DOHH2 (cell line): ENCODE measurements around the gene FOXK1.

ENCODE experiments used
- H3F3A ChIP-seq: fragments of 200-600 bp; sonication (generic), shearing (Covaris generic); 2 replicates; pipeline ENCODE4 v1.6.0; 2016; ENCODE audit warnings: antibody characterized with exemption, mild to moderate bottlenecking; ENCODE audit not compliant: control insufficient read depth, insufficient read depth
- H3K27ac ChIP-seq: fragments of 200-600 bp; sonication (generic); 2 replicates; pipeline ENCODE4 v1.5.1; 2014; ENCODE audit warnings: low read depth, mild to moderate bottlenecking, low read length, moderate library complexity
- H3K27me3 ChIP-seq: fragments of 200-600 bp; sonication (generic); 2 replicates; pipeline ENCODE4 v1.6.1; 2014; ENCODE audit warnings: mild to moderate bottlenecking, low read length, mixed read lengths; ENCODE audit not compliant: control insufficient read depth
- H3K36me3 ChIP-seq: fragments of 200-600 bp; sonication (generic); 2 replicates; pipeline ENCODE4 v1.6.1; 2014; ENCODE audit warnings: mild to moderate bottlenecking, low read length, moderate library complexity, mixed read lengths; ENCODE audit not compliant: control insufficient read depth
- H3K4me1 ChIP-seq: fragments of 200-600 bp; sonication (generic); 2 replicates; pipeline ENCODE4 v1.6.1; 2014; ENCODE audit warnings: mild to moderate bottlenecking, low read length, mixed read lengths; ENCODE audit not compliant: control insufficient read depth
- H3K4me2 ChIP-seq: fragments of 200-600 bp; sonication (generic); 2 replicates; pipeline ENCODE4 v1.6.0; 2014; ENCODE audit warnings: mild to moderate bottlenecking, low read length, moderate library complexity
- H3K4me3 ChIP-seq: fragments of 200-600 bp; sonication (generic); 2 replicates; pipeline ENCODE4 v1.5.1; 2014; ENCODE audit warnings: mild to moderate bottlenecking, low read length, mixed read lengths
- H3K79me2 ChIP-seq: fragments of 200-600 bp; sonication (generic); 2 replicates; pipeline ENCODE4 v1.6.1; 2014; ENCODE audit warnings: mild to moderate bottlenecking, low read length, mixed read lengths; ENCODE audit not compliant: control insufficient read depth
- H3K9me2 ChIP-seq: fragments of 200-600 bp; sonication (generic); replicated peaks from 2 replicates; pipeline ENCODE4 v1.6.1; 2014; ENCODE audit warnings: mild to moderate bottlenecking, low read length, mixed read lengths; ENCODE audit not compliant: control insufficient read depth
- H3K9me3 ChIP-seq: fragments of 200-600 bp; sonication (generic); 2 replicates; pipeline ENCODE4 v1.6.1; 2014; ENCODE audit warnings: antibody characterized with exemption, low read length, mixed read lengths; ENCODE audit not compliant: control insufficient read depth, insufficient read depth
- H4K20me1 ChIP-seq: fragments of 200-600 bp; sonication (generic); 2 replicates; pipeline ENCODE4 v1.6.0; 2014; ENCODE audit warnings: low read depth, mild to moderate bottlenecking, antibody characterized with exemption, low read length, moderate library complexity; ENCODE audit not compliant: control insufficient read depth, insufficient read depth
- EZH2phosphoT487 ChIP-seq: fragments of 200-600 bp; sonication (generic); IDR thresholded peaks from 2 replicates; pipeline ENCODE4 v1.6.1; 2017; ENCODE audit warnings: borderline replicate concordance, mild to moderate bottlenecking, antibody characterized with exemption, low read length, moderate library complexity, mixed read lengths
- TF ChIP-seq, protein P1 (sequence below): fragments of 200-600 bp; sonication (generic); IDR thresholded peaks from one replicate; pipeline ENCODE4 v1.5.1; 2014; ENCODE audit warnings: antibody characterized with exemption, mild to moderate bottlenecking, low read depth, low read length; ENCODE audit not compliant: poor library complexity, severe bottlenecking

The FOXK1 gene

DNA sequence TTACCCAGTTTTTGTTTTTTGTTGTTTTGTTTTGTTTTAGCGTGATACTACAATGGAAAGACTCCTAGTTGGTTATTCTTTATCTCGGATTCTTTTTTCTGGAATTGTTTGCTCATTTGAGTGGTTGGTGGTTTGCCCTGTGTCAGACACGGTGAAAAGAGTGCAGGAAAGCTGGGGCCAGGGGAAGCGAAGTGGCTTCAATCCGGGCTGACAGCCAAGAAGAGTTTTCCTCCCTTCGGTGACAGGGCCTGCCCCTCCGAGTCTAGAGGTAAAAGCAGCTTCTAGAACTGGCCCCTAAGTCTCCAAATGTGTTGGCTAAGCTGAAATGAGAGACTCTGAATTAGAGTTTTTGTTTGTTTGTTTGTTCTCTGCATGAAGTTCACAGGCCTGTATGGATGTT lies 87.7 kb downstream of the FOXK1 start:
- Histone ChIP-seq H3F3A (peaks cover 8% of the 10 kb centered on the region), H3K4me2 (no peak overlapping the region), H3K27me3 (no peaks in the 10 kb centered on the region), H3K9me2 (no peaks in the 10 kb centered on the region), H3K27ac (no peak overlapping the region), H3K36me3 (peaks cover 9% of the 10 kb centered on the region), H3K79me2 (peaks cover 3% of the 10 kb centered on the region; the same call in 1 of the 2 replicates), H3K4me1 (peaks cover 7% of the 10 kb centered on the region), H3K4me3 (no peak overlapping the region), H3K9me3 (no peaks in the 10 kb centered on the region), H4K20me1 (peaks cover 4% of the 10 kb centered on the region; the same call in 1 of the 2 replicates)
- TF ChIP-seq, protein P1, sequence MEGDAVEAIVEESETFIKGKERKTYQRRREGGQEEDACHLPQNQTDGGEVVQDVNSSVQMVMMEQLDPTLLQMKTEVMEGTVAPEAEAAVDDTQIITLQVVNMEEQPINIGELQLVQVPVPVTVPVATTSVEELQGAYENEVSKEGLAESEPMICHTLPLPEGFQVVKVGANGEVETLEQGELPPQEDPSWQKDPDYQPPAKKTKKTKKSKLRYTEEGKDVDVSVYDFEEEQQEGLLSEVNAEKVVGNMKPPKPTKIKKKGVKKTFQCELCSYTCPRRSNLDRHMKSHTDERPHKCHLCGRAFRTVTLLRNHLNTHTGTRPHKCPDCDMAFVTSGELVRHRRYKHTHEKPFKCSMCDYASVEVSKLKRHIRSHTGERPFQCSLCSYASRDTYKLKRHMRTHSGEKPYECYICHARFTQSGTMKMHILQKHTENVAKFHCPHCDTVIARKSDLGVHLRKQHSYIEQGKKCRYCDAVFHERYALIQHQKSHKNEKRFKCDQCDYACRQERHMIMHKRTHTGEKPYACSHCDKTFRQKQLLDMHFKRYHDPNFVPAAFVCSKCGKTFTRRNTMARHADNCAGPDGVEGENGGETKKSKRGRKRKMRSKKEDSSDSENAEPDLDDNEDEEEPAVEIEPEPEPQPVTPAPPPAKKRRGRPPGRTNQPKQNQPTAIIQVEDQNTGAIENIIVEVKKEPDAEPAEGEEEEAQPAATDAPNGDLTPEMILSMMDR = no peak
- TF ChIP-seq EZH2phosphoT487 = no peak

DNA sequence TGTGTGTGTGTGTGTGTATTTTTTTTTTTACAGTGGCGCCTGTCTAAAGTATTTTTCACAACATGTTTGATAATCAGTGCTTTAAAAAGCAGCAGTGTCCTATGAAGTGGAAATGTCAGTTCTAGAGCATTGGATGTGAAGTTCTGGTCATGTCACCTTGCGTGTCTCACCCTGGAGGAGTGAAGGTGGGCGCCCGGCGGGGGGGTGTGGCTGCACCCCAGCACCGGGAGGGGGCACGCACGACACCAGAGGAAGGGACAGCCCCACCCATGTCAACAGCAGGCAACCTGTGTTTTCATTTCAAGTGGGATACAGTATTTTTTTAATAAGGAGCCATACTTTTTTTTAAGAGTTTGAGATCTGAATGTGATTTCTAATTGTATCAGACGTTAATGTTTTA lies 88.8 kb downstream of the FOXK1 start:
- Histone ChIP-seq H4K20me1 (peaks cover 4% of the 10 kb centered on the region; the same call in 1 of the 2 replicates), H3K36me3 (peaks cover 9% of the 10 kb centered on the region), H3K9me3 (no peaks in the 10 kb centered on the region), H3K4me1 (peaks cover 8% of the 10 kb centered on the region), H3K79me2 (peaks cover 12% of the 10 kb centered on the region), H3F3A (peaks cover 8% of the 10 kb centered on the region), H3K9me2 (no peaks in the 10 kb centered on the region), H3K27ac (no peak overlapping the region), H3K4me2 (no peak overlapping the region), H3K27me3 (no peaks in the 10 kb centered on the region), H3K4me3 (no peak overlapping the region)
- TF ChIP-seq EZH2phosphoT487 = no peak
- TF ChIP-seq, protein P1 = no peak

DNA sequence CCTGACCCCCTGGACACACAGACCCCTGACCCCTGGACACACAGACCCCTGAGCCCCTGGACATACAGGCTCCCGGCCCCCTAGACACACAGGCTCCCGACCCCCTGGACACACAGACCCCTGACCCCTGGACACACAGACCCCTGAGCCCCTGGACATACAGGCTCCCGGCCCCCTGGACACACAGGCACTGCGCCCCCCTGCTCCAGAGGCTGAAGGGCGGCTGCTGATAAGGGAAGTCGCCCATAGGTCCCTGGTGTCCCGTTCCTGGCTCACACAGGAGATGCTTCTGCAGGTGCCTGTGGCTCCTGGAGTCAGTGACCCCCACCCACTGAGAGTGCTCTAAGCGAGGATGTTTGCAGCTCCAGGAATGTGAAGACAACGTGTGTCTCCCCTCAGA lies 89.6 kb downstream of the FOXK1 start:
- no peak for TF ChIP-seq EZH2phosphoT487
- TF ChIP-seq, protein P1 = no peak
- Histone ChIP-seq H3K9me3 (no peaks in the 10 kb centered on the region), H3K4me2 (no peak overlapping the region), H3K4me1 (peaks cover 16% of the 10 kb centered on the region), H4K20me1 (peaks cover 6% of the 10 kb centered on the region; the same call in 1 of the 2 replicates), H3K27ac (no peak overlapping the region), H3K4me3 (no peak overlapping the region), H3K27me3 (no peaks in the 10 kb centered on the region), H3K36me3 (peaks cover 11% of the 10 kb centered on the region), H3F3A (peaks cover 8% of the 10 kb centered on the region), H3K9me2 (no peaks in the 10 kb centered on the region), H3K79me2 (peaks cover 21% of the 10 kb centered on the region)

DNA sequence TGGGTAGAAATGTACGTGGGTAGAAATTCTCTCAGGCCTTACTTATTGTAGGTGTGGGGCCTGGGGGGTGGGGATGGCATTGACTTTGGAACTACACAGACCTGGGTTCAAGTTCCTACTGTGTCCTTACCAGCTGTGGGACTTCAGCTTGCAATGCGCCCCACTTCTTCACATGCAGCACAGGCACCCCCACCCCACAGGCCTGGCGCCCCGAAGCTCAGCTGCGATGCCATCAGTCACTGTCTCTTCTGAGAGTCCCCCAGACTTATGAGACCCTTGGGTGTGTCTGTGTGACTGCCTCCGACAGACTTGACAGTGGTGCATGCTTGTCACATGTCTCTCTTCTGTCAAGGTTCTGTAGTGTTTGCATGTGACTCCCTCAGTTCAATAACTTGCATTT lies 90.2 kb downstream of the FOXK1 start:
- no peaks in the 10 kb centered on the region for H3K9me3 ChIP-seq
- TF ChIP-seq, protein P1 = no peak
- TF ChIP-seq EZH2phosphoT487 = no peak
- H3F3A ChIP-seq = peaks cover 8% of the 10 kb centered on the region
- H3K4me3 ChIP-seq = no peak overlapping the region
- no peaks in the 10 kb centered on the region for H3K9me2 ChIP-seq
- no peak overlapping the region for H3K4me2 ChIP-seq
- H3K36me3 ChIP-seq = peaks cover 10% of the 10 kb centered on the region
- no peaks in the 10 kb centered on the region for H3K27me3 ChIP-seq
- peaks cover 19% of the 10 kb centered on the region for H3K4me1 ChIP-seq
- H3K27ac ChIP-seq = no peak overlapping the region
- peaks cover 3% of the 10 kb centered on the region; the same call in 1 of the 2 replicates for H4K20me1 ChIP-seq
- peaks cover 26% of the 10 kb centered on the region for H3K79me2 ChIP-seq
